ENCODE measurements around the gene CMIP. TPM values are rescaled to one million over a fixed set of nuclear protein-coding genes. Genes with fewer than 3 reads are reported as not detected.

The CMIP gene
- total RNA-seq, 1 experiment from 2014 or later = 4.9 TPM

- no peak for DNase-seq (ENCODE audit: extremely low read depth, low read depth)
Observed at GRCh38 chr16:81593481-81593880, 148.9 kb downstream of the CMIP start.

GRCh38 chr16:81595629-81596292 lies 151.2 kb downstream of the CMIP start:
- no peak for DNase-seq (ENCODE audit: extremely low read depth, low read depth)

- no peak for DNase-seq (ENCODE audit: extremely low read depth, low read depth)
Observed at GRCh38 chr16:81597079-81597658, 152.6 kb downstream of the CMIP start.

- DNase-seq (ENCODE audit: extremely low read depth, low read depth) = no peak
Observed at GRCh38 chr16:81598083-81598482, 153.5 kb downstream of the CMIP start.

GRCh38 chr16:81599034-81599744 lies 154.6 kb downstream of the CMIP start:
- DNase-seq (ENCODE audit: extremely low read depth, low read depth) = no peak

GRCh38 chr16:81600275-81600674 lies 155.7 kb downstream of the CMIP start:
- DNase-seq (ENCODE audit: extremely low read depth, low read depth) = no peak

- DNase-seq (ENCODE audit: extremely low read depth, low read depth) = no peak
Observed at GRCh38 chr16:81601008-81601428, 156.4 kb downstream of the CMIP start.

GRCh38 chr16:81601601-81602255 lies 157.1 kb downstream of the CMIP start:
- DNase-seq (ENCODE audit: extremely low read depth, low read depth) = no peak

- DNase-seq (ENCODE audit: extremely low read depth, low read depth) = no peak
Observed at GRCh38 chr16:81602256-81602776, 157.7 kb downstream of the CMIP start.

- no peak for DNase-seq (ENCODE audit: extremely low read depth, low read depth)
Observed at GRCh38 chr16:81602792-81603191, 158.2 kb downstream of the CMIP start.

- DNase-seq (ENCODE audit: extremely low read depth, low read depth) = no peak
Observed at GRCh38 chr16:81604960-81605383, 160.4 kb downstream of the CMIP start.

GRCh38 chr16:81606039-81606438 lies 161.4 kb downstream of the CMIP start:
- DNase-seq (ENCODE audit: extremely low read depth, low read depth) = no peak

- no peak for DNase-seq (ENCODE audit: extremely low read depth, low read depth)
Observed at GRCh38 chr16:81607006-81607405, 162.4 kb downstream of the CMIP start.

- DNase-seq (ENCODE audit: extremely low read depth, low read depth) = no peak
Observed at GRCh38 chr16:81607805-81608522, 163.4 kb downstream of the CMIP start.

- no peak for DNase-seq (ENCODE audit: extremely low read depth, low read depth)
Observed at GRCh38 chr16:81608523-81609209, 164.1 kb downstream of the CMIP start.

- DNase-seq (ENCODE audit: extremely low read depth, low read depth) = no peak
Observed at GRCh38 chr16:81609323-81609892, 164.8 kb downstream of the CMIP start.

GRCh38 chr16:81610144-81610842 lies 165.7 kb downstream of the CMIP start:
- DNase-seq (ENCODE audit: extremely low read depth, low read depth) = no peak

- DNase-seq (ENCODE audit: extremely low read depth, low read depth) = no peak
Observed at GRCh38 chr16:81610936-81611335, 166.3 kb downstream of the CMIP start.

- DNase-seq (ENCODE audit: extremely low read depth, low read depth) = no peak
Observed at GRCh38 chr16:81611721-81612120, 167.1 kb downstream of the CMIP start.

Measured in NCI-H460 (cell line).